Measurements from ENCODE around the gene NT5DC2.
"Not testable (repeated sequence)": the region's sequence is repeated elsewhere in the genome, so short reads cannot be mapped to it uniquely, and the experiment has no call there.

Gene NT5DC2

DNA sequence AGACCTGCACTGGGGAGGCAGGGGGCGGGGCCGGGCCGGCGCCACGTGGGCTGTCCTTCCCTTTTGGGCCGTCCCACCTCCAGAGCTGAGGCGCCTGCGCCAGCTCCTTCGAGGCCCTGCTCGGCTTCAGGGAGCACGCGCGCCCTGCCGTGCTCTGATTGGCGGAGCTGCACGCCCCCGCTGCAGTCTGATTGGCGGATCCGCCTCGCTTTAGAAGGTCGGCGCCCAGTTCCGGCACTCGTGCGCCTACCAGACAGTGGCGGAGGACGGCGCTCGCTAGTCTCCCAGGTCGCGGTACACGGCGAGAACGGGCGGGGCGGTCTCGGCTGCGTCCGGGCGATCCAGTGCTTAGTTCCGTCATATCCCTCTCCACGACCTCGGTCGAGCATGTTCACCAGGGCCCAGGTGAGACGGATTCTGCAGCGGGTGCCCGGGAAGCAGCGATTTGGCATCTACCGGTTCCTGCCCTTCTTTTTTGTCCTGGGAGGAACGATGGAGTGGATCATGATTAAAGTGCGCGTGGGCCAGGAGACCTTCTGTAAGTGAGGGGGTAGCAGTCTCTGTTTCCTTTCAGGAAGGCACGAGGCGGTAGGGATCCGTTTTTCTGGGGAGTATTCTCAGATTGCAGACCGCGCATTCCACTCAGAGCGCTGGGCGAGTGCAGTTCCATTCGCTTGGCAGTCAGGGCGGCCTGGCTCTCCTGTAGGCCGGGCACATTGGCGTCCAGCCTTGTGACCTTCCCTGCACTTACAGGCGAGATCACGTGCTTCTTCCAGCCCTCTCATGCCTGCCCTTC is 2.9 kb upstream of the NT5DC2 start, which contains the start of gene UQCC5:
Gene UQCC5, plus strand, starts transcription at position 237 of the 796 bp plus-strand sequence. Its CDS starts 151 bp downstream, at position 388.
- DNase-seq, result peak; percentile 98

GRCh38 chr3:52536112-52536368 is 2.4 kb upstream of the NT5DC2 start:
- DNase-seq, result no peak

GRCh38 chr3:52535411-52536111 is 1.9 kb upstream of the NT5DC2 start:
- no peak for DNase-seq

- peak; percentile 60 for DNase-seq
These were observed 875 bp upstream of the NT5DC2 start for GRCh38 chr3:52534281-52535183.

- peak; percentile 26 for DNase-seq
These were observed 627 bp downstream of the NT5DC2 start for GRCh38 chr3:52532838-52533622.

DNA sequence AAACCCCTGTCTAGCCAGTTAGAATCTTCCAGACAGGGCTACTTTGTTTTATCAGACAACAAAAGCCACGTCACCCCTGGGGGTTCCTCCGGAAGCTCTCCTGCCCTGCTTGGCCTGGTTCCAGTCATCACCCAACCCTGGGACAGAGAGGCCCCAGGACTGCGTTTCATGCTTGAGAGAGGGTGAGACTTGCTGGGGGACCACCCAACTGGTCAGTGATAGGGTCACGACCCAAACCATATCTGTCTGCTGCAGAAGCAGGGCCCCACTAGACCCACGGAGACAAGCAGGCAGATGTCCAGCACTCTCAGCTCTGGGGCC is 1.2 kb downstream of the NT5DC2 start:
- DNase-seq, result peak; percentile 74

DNA sequence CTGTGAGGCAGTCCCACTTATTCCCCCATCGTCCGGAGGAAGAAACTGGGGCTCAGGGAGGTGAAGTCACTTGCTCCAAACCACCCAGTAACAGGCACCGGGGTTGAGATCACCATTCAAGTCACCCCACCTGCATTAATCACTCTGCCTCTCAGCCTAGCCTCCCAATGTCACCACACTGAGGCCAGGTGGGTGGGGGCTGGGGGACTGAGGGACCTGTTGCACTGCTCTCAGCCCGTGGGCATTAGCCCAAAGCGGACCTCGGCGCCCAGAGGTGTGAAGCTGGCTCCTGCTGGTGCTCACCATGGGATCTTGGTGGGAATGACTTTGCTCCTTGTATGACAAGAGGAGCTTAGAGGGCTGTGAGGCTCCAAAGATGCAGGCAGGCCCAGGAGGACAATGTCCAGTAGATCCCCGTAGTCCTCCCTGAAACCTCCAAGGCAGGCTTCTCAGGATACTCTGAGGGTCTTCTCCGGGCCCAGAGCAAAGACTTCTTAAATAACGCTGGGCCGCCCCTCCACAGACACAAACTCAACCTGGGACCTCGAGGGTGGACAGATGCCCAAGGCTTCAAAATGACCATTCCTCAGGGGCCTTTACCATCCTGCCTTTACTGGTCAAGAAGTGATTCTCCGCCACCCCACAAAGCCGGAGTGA is 1.7 kb downstream of the NT5DC2 start:
- no peak for DNase-seq

DNA sequence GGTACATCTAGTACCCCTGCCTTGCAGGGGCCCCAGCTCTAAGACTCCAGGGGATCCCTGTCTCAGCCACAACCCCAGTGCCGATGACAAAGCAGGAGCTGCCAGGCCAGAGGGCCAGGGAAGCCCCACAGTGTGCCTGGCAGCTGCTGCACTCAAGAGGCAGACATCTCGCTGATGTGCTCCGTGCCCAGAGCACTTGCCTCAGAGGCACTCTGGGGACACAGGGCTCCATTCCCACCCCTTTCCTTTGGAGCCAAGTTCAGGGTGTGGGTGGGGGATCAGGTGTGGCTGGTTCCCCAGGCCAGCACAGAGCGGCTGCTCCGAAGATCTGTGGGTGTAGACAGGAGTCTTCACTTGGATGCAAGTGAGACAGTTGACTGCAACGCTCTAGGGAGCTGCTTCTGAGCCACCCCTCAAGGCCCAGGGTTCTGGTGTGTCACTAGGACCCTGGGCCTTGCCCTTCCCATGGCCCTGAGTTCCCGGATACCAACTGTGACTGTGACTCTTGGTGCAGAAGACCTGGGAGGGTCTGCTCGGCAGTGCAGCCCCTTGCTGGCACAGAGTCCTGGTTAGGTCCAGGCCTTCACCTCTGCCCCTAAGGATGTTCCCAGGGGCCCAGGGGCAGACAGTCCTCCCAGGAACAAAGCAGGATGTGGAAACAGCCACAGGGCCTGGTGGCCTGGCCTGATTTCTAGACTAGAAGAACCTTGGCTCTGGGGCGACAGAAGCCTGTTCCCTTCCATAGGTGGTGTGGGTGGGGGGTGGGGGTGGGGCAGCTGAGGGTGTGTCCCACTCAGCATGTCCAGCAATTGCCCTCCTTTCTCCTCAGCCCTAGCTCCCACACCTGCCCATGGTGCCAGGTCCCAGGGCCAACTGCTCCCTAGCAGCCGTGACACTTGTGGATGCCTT is 2.5 kb downstream of the NT5DC2 start:
- DNase-seq, result no peak

DNA sequence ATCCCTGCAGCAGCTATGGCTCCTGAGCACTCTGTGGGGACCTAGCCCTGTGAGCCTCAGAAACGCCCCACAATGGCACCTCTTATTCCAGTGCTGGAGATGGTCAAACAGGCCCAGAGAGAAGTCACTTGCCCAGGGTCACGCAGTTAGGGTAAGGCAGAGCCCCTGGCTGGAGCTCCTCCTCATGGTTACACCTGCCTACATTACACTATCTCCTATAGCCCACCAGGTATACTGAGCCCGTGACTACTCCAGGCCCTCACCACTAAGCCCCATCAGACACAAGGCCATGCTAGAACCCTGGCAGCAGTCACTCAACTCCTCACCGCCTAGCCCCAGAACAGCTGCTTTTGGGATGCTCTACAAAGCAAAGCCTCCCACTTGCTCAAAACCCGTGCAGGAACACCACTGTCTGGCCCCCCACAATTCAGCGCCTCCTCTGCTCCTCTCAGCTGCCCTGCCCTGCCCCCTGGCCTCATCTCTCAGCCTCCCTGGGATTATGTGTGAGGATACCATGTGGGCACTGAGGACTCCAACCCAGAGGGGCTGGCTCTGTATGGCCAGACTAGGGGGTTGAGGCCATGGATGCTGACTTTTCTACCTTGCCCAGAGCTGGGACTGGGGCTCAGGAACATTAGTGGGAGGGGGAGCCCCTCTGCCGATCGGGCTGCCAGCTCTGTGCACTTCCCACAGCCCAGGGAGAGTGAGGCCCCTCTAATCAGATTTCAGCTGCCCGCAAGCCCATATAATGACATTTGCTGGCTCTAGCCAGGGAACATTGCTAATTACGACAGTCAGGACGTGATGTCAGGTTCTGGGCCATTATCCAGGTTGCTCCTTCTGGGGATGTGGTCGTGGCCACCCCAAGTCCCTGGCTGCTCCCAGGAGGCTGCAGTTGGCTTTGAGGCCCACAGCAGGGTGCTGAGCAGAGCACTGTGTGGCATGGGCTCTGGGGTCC is 4.0 kb downstream of the NT5DC2 start:
- no peak for DNase-seq

GRCh38 chr3:52528586-52529375 is 4.9 kb downstream of the NT5DC2 start:
- DNase-seq, result no peak

DNA sequence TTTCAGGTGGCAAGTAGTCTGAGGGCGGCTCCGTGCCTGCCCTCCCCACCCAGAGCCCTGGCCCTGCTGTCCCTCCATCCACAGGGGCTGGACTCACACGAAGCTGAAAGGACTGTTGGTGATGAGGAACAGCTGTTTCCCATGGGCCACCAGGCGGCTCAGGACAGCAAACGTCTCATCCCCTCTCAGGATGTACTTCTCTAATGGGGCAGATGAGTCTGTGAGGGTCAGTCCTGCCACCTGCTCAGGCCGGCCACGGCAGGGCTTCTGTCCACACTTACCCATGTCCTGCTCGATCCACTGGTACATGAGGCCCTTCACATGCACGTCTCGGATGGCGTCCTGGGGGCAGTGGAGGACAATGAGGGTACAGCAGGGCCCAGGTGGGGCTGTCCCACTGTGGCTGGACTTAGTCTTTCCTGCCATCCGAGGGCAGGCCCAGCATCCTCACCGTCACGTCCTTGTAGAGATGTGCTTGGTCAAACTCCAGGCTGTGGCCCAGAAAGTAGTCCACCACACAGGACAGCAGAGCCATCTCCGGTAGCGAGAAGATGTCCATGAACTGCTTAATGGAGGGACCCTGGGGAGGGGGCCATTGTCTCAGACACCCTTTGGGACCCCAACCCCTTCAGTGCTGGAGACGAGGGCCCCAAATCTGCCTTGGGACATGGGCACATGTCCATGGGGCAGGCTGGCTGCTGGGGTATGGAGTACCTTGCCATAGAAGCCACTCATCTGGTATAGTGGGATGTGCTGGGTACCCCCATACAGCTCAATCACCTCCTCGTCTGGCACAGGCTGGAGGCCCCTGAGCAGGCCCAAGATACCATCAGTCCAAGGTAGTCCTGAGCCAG is 5.7 kb downstream of the NT5DC2 start:
- no peak for DNase-seq

DNA sequence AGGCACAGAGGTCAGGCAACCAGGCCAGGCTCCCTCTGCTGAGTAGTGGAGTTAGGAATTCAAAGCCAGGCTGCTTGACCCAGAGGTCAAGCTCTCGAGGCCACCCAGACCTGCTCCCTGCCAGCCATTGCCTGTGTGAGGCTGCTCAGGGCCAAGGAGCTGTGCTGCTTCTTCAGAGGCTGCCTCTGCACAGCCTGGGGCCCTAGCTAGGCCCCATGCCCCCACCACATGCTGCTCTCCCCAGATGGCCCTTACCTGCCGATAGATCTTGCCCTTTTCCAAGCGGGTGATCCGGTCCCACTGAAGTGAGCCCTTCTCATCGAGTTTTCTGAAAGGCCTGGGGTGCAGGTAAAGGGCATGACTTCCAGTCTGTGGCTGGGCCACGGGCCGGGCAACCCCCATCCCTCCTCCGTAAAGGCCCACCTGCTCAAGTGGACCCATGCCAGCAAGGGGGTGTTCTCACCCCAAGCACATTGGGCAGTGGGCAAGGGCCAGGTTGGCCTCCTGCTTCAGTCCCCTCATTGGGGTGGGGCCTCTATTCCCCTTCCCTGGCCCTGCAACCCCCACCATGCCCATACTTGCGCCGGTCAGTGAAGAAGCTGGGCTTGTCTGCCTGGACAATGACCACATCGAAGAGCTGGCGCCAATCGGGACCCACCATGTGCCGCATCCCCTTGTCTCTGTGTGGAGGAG is 6.5 kb downstream of the NT5DC2 start:
- DNase-seq, result peak; percentile 40

GRCh38 chr3:52526671-52527038 is 7.0 kb downstream of the NT5DC2 start:
- DNase-seq, result not testable (repeated sequence)

DNA sequence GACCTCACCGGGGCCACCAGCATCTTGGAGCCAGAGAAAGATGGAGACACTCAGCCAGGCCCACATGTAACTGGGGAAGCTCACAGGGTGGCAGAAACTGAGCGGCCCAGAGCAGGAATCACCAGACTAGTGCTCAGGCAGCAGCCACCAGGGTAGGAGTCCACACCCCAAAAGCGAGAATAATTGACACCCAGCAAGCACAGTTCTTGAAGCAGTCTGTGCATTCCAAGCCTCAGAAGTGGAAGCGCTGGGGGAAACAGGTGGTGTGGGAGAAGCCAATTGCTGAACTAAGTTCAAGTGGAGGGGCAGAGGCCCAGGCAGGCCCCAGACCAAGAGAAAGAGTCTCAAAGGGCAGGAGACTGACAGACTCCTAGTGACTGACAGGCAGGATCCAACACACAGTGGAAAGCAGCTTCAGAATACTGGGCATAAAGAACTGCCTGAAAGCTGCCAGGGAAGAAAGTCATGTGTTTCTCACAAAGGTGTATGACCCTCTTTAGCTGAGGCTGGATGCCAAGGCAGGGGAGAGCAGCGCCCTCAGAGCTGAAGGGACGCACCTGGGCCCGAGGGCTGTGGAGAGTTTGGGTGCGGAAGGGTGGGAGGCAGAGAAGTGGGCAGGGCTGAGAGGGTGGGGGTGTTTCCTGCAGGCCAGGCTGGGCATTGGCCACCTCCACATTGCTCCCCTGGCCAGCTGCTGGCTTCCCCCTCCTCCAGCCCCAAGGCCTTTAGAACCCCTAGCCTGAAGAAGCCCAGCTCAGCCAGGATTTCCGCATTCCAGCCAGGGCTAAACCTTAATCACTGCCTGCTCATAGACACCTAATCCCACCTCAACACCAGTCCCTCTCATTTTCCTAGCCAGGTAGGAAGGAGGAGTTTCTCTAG is 7.7 kb downstream of the NT5DC2 start:
- no peak for DNase-seq

- no peak for DNase-seq
These were observed 8.6 kb downstream of the NT5DC2 start for GRCh38 chr3:52524752-52525679.

All from EL (cell line).